Measurements from ENCODE around the gene DHX58. TPM values are rescaled to one million over a fixed set of nuclear protein-coding genes. Genes with fewer than 3 reads are reported as not detected.

The DHX58 gene
- total and polyA plus RNA-seq, 10 of the 15 experiments (the other 5 are each of a cell fraction or from before 2014, with no cell fraction given) = 3.5 to 69.8 (median 16.4) TPM

GRCh38 chr17:42118126-42118510 is 5.6 kb upstream of the DHX58 start (continued):
- no peak for TF ChIP-seq SKIL (IDR thresholded peaks at IDR 0.05; ENCODE audit: low read depth, poor library complexity, severe bottlenecking)
- TF ChIP-seq PBX3 (IDR thresholded peaks at IDR 0.05; ENCODE audit: insufficient replicate concordance, low read depth, low read length) = no peak
- no peak for TF ChIP-seq JUND (IDR thresholded peaks at IDR 0.05; ENCODE audit: low read depth, low read length)
- TF ChIP-seq MEF2B (IDR thresholded peaks at IDR 0.05; ENCODE audit: partially characterized antibody, poor library complexity, severe bottlenecking) = no peak
- no peak for TF ChIP-seq ZNF217 (IDR thresholded peaks at IDR 0.05)
- no peak for TF ChIP-seq SMC3 (IDR thresholded peaks at IDR 0.05; ENCODE audit: borderline replicate concordance, low read length)
- no peak for TF ChIP-seq POLR2AphosphoS5 (IDR thresholded peaks at IDR 0.05; ENCODE audit: low read length)
